Mammary epithelial cell (primary cell): ENCODE data around the gene SLC25A44.

Experiments used
- EZH2 ChIP-seq: IDR thresholded peaks from 2 replicates; pipeline ENCODE4 v1.6.1; 2012; ENCODE audit warnings: low read length, inconsistent platforms, borderline replicate concordance
- TF ChIP-seq, protein P1 (sequence below), 2 donors: IDR thresholded peaks in 1 of 2; conservative IDR thresholded peaks in 1 of 2; 2 replicates each; pipeline ENCODE4 v1.5.1; 2011 to 2012; ENCODE audit warnings: inconsistent platforms in 2 of 2, low read length in 2 of 2, mild to moderate bottlenecking in 2 of 2, control low read depth in 1 of 2, low read depth in 1 of 2; ENCODE audit not compliant: insufficient read depth in 1 of 2; ENCODE audit errors: extremely low read depth in 1 of 2

DNA sequence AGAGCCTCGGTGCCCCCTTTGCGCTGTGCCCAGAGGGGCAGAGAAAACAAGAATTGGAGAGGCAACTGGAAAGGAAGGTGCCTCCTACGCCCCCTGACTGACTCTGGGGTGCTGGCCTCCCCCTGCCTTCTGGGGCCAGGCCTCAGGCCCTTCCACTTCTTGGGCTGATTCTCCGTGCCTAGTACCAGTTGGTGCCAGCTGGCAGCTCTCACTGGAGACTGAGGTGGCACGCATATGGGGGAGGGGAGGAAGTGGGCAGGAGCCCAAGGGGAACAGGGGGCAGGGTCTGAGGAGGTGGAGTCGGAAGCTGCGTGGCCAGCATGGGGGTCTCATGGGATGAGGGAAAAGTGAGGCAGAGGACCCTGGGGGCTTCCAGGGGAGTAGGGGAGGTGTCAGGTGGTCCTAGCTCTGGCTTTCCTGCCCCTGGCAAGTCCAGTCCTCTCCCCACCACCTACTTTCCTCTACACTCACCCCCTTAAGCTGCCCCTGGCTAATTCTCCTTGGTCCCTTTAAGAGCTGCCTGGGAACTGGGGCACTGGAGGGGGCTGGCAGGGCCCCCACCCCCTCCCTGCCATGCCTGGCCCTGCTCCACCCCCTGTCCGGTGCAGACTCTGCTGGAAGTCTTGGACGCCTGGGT is 47.0 kb upstream of the SLC25A44 start:
- TF ChIP-seq, protein P1, sequence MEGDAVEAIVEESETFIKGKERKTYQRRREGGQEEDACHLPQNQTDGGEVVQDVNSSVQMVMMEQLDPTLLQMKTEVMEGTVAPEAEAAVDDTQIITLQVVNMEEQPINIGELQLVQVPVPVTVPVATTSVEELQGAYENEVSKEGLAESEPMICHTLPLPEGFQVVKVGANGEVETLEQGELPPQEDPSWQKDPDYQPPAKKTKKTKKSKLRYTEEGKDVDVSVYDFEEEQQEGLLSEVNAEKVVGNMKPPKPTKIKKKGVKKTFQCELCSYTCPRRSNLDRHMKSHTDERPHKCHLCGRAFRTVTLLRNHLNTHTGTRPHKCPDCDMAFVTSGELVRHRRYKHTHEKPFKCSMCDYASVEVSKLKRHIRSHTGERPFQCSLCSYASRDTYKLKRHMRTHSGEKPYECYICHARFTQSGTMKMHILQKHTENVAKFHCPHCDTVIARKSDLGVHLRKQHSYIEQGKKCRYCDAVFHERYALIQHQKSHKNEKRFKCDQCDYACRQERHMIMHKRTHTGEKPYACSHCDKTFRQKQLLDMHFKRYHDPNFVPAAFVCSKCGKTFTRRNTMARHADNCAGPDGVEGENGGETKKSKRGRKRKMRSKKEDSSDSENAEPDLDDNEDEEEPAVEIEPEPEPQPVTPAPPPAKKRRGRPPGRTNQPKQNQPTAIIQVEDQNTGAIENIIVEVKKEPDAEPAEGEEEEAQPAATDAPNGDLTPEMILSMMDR (conservative IDR thresholded peaks at IDR 0.05 in 1 of 2, IDR thresholded peaks at IDR 0.05 in 1 of 2; ENCODE audit: extremely low read depth in 1 of 2, insufficient read depth in 1 of 2, low read depth in 1 of 2, low read length in 2 of 2): no peak
- TF ChIP-seq EZH2: no peak
